Measurements from ENCODE around the gene ACYP2.
"Not testable (repeated sequence)": the region's sequence is repeated elsewhere in the genome, so short reads cannot be mapped to it uniquely, and the experiment has no call there.

The ACYP2 gene

GRCh38 chr2:54271189-54271588 is 155.8 kb downstream of the ACYP2 start:
- Histone ChIP-seq H3K79me2 (ENCODE audit: control insufficient read depth, insufficient read depth, low read length, unreplicated experiment) (no peaks in the 10 kb centered on the region), H2AFZ (ENCODE audit: low read length, unreplicated experiment) (no peak overlapping the region), H3K4me3 (ENCODE audit: low read depth, low read length) (no peak overlapping the region), H3K27me3 (ENCODE audit: insufficient read depth, low read length) (no peaks in the 10 kb centered on the region), H3K27ac (ENCODE audit: low read depth, low read length) (no peak overlapping the region), H3K4me1 (ENCODE audit: control insufficient read depth, insufficient read depth, low read length, unreplicated experiment) (peaks cover 8% of the 10 kb centered on the region), H3K36me3 (ENCODE audit: insufficient read depth, low read length) (no peaks in the 10 kb centered on the region)

GRCh38 chr2:54271843-54272627 is 156.6 kb downstream of the ACYP2 start:
- Histone ChIP-seq H3K36me3 (ENCODE audit: insufficient read depth, low read length) (no peaks in the 10 kb centered on the region), H3K4me3 (ENCODE audit: low read depth, low read length) (no peak overlapping the region), H3K27ac (ENCODE audit: low read depth, low read length) (no peak overlapping the region), H2AFZ (ENCODE audit: low read length, unreplicated experiment) (no peak overlapping the region), H3K79me2 (ENCODE audit: control insufficient read depth, insufficient read depth, low read length, unreplicated experiment) (no peaks in the 10 kb centered on the region), H3K27me3 (ENCODE audit: insufficient read depth, low read length) (no peaks in the 10 kb centered on the region), H3K4me1 (ENCODE audit: control insufficient read depth, insufficient read depth, low read length, unreplicated experiment) (peaks cover 8% of the 10 kb centered on the region)

GRCh38 chr2:54274781-54275242 is 159.4 kb downstream of the ACYP2 start:
- no peaks in the 10 kb centered on the region for H3K27me3 ChIP-seq (ENCODE audit: insufficient read depth, low read length)
- peak overlapping the region; percentile 33; the same call in 1 of the 2 replicates for H3K4me3 ChIP-seq (ENCODE audit: low read depth, low read length)
- H2AFZ ChIP-seq (ENCODE audit: low read length, unreplicated experiment) = peak overlapping the region; percentile 79
- H3K79me2 ChIP-seq (ENCODE audit: control insufficient read depth, insufficient read depth, low read length, unreplicated experiment) = no peaks in the 10 kb centered on the region
- H3K27ac ChIP-seq (ENCODE audit: low read depth, low read length) = peak overlapping the region; percentile 42
- no peaks in the 10 kb centered on the region for H3K36me3 ChIP-seq (ENCODE audit: insufficient read depth, low read length)
- peaks cover 8% of the 10 kb centered on the region for H3K4me1 ChIP-seq (ENCODE audit: control insufficient read depth, insufficient read depth, low read length, unreplicated experiment)

- Histone ChIP-seq H3K27me3 (ENCODE audit: insufficient read depth, low read length) (no peaks in the 10 kb centered on the region), H3K36me3 (ENCODE audit: insufficient read depth, low read length) (no peaks in the 10 kb centered on the region), H3K27ac (ENCODE audit: low read depth, low read length) (peak overlapping the region; percentile 42), H2AFZ (ENCODE audit: low read length, unreplicated experiment) (peak overlapping the region; percentile 79), H3K4me3 (ENCODE audit: low read depth, low read length) (peak overlapping the region; percentile 33; the same call in 1 of the 2 replicates), H3K4me1 (ENCODE audit: control insufficient read depth, insufficient read depth, low read length, unreplicated experiment) (peaks cover 8% of the 10 kb centered on the region), H3K79me2 (ENCODE audit: control insufficient read depth, insufficient read depth, low read length, unreplicated experiment) (no peaks in the 10 kb centered on the region)
These were observed 160.1 kb downstream of the ACYP2 start for GRCh38 chr2:54275541-54275940.

GRCh38 chr2:54279385-54279784 is 164.0 kb downstream of the ACYP2 start:
- Histone ChIP-seq H3K27ac (ENCODE audit: low read depth, low read length) (no peak overlapping the region), H3K4me3 (ENCODE audit: low read depth, low read length) (no peak overlapping the region), H2AFZ (ENCODE audit: low read length, unreplicated experiment) (no peak overlapping the region), H3K79me2 (ENCODE audit: control insufficient read depth, insufficient read depth, low read length, unreplicated experiment) (no peaks in the 10 kb centered on the region), H3K27me3 (ENCODE audit: insufficient read depth, low read length) (no peaks in the 10 kb centered on the region), H3K4me1 (ENCODE audit: control insufficient read depth, insufficient read depth, low read length, unreplicated experiment) (peaks cover 8% of the 10 kb centered on the region), H3K36me3 (ENCODE audit: insufficient read depth, low read length) (no peaks in the 10 kb centered on the region)

- H3K27ac ChIP-seq (ENCODE audit: low read depth, low read length) = no peak overlapping the region
- H3K27me3 ChIP-seq (ENCODE audit: insufficient read depth, low read length) = no peaks in the 10 kb centered on the region
- H3K36me3 ChIP-seq (ENCODE audit: insufficient read depth, low read length) = no peaks in the 10 kb centered on the region
- no peak overlapping the region for H3K4me3 ChIP-seq (ENCODE audit: low read depth, low read length)
- no peak overlapping the region for H2AFZ ChIP-seq (ENCODE audit: low read length, unreplicated experiment)
- H3K79me2 ChIP-seq (ENCODE audit: control insufficient read depth, insufficient read depth, low read length, unreplicated experiment) = no peaks in the 10 kb centered on the region
- no peaks in the 10 kb centered on the region for H3K4me1 ChIP-seq (ENCODE audit: control insufficient read depth, insufficient read depth, low read length, unreplicated experiment)
These were observed 169.4 kb downstream of the ACYP2 start for GRCh38 chr2:54284826-54285225.

- no peaks in the 10 kb centered on the region for H3K79me2 ChIP-seq (ENCODE audit: control insufficient read depth, insufficient read depth, low read length, unreplicated experiment)
- H3K27ac ChIP-seq (ENCODE audit: low read depth, low read length) = no peak overlapping the region
- no peaks in the 10 kb centered on the region for H3K36me3 ChIP-seq (ENCODE audit: insufficient read depth, low read length)
- no peak overlapping the region for H2AFZ ChIP-seq (ENCODE audit: low read length, unreplicated experiment)
- no peaks in the 10 kb centered on the region for H3K27me3 ChIP-seq (ENCODE audit: insufficient read depth, low read length)
- H3K4me3 ChIP-seq (ENCODE audit: low read depth, low read length) = no peak overlapping the region
- H3K4me1 ChIP-seq (ENCODE audit: control insufficient read depth, insufficient read depth, low read length, unreplicated experiment) = no peaks in the 10 kb centered on the region
These were observed 170.0 kb downstream of the ACYP2 start for GRCh38 chr2:54285451-54285850.

- Histone ChIP-seq H2AFZ (ENCODE audit: low read length, unreplicated experiment) (no peak overlapping the region), H3K4me1 (ENCODE audit: control insufficient read depth, insufficient read depth, low read length, unreplicated experiment) (no peaks in the 10 kb centered on the region), H3K27ac (ENCODE audit: low read depth, low read length) (no peak overlapping the region), H3K79me2 (ENCODE audit: control insufficient read depth, insufficient read depth, low read length, unreplicated experiment) (no peaks in the 10 kb centered on the region), H3K27me3 (ENCODE audit: insufficient read depth, low read length) (no peaks in the 10 kb centered on the region), H3K36me3 (ENCODE audit: insufficient read depth, low read length) (no peaks in the 10 kb centered on the region), H3K4me3 (ENCODE audit: low read depth, low read length) (no peak overlapping the region)
These were observed 172.1 kb downstream of the ACYP2 start for GRCh38 chr2:54287532-54287931.

- H3K36me3 ChIP-seq (ENCODE audit: insufficient read depth, low read length) = no peaks in the 10 kb centered on the region
- H3K27ac ChIP-seq (ENCODE audit: low read depth, low read length) = no peak overlapping the region
- no peak overlapping the region for H3K4me3 ChIP-seq (ENCODE audit: low read depth, low read length)
These were observed 174.5 kb downstream of the ACYP2 start for GRCh38 chr2:54289917-54290316.

GRCh38 chr2:54290356-54291025 is 175.1 kb downstream of the ACYP2 start:
- Histone ChIP-seq H3K27ac (ENCODE audit: low read depth, low read length) (no peak overlapping the region), H3K27me3 (ENCODE audit: insufficient read depth, low read length) (no peaks in the 10 kb centered on the region), H3K36me3 (ENCODE audit: insufficient read depth, low read length) (no peaks in the 10 kb centered on the region), H2AFZ (ENCODE audit: low read length, unreplicated experiment) (no peak overlapping the region), H3K4me3 (ENCODE audit: low read depth, low read length) (no peak overlapping the region), H3K4me1 (ENCODE audit: control insufficient read depth, insufficient read depth, low read length, unreplicated experiment) (peaks cover 7% of the 10 kb centered on the region), H3K79me2 (ENCODE audit: control insufficient read depth, insufficient read depth, low read length, unreplicated experiment) (no peaks in the 10 kb centered on the region)

More at GRCh38 chr2:54289917-54290316, 174.5 kb downstream of the ACYP2 start:
- Histone ChIP-seq H2AFZ (ENCODE audit: low read length, unreplicated experiment) (no peak overlapping the region), H3K79me2 (ENCODE audit: control insufficient read depth, insufficient read depth, low read length, unreplicated experiment) (no peaks in the 10 kb centered on the region), H3K27me3 (ENCODE audit: insufficient read depth, low read length) (no peaks in the 10 kb centered on the region), H3K4me1 (ENCODE audit: control insufficient read depth, insufficient read depth, low read length, unreplicated experiment) (peaks cover 5% of the 10 kb centered on the region)

GRCh38 chr2:54294665-54295064 is 179.2 kb downstream of the ACYP2 start:
- not testable (repeated sequence) for H3K4me3 ChIP-seq (ENCODE audit: low read depth, low read length); H3K27me3 ChIP-seq (ENCODE audit: insufficient read depth, low read length); H3K27ac ChIP-seq (ENCODE audit: low read depth, low read length); H3K79me2 ChIP-seq (ENCODE audit: control insufficient read depth, insufficient read depth, low read length, unreplicated experiment); H2AFZ ChIP-seq (ENCODE audit: low read length, unreplicated experiment); H3K36me3 ChIP-seq (ENCODE audit: insufficient read depth, low read length); H3K4me1 ChIP-seq (ENCODE audit: control insufficient read depth, insufficient read depth, low read length, unreplicated experiment)
